NCI-H2107 treated with DMSO at 0.1 percent for 48 hours (cell line): ENCODE measurements around the gene SPTSSA.
"Not testable (repeated sequence)": the region's sequence is repeated elsewhere in the genome, so short reads cannot be mapped to it uniquely, and the experiment has no call there.

Source experiments
- DNase-seq: peaks from one replicate; lab custom pipeline; 2025; ENCODE audit not compliant: unreplicated experiment; lab: John Stamatoyannopoulos, UW

SPTSSA gene

GRCh38 chr14:34428102-34428466 lies 34.0 kb downstream of the SPTSSA start:
- DNase-seq, result not testable (repeated sequence)

- no peak for DNase-seq
These were observed 35.4 kb downstream of the SPTSSA start for GRCh38 chr14:34426313-34427295.

- no peak for DNase-seq
These were observed 36.8 kb downstream of the SPTSSA start for GRCh38 chr14:34425095-34425851.

DNA sequence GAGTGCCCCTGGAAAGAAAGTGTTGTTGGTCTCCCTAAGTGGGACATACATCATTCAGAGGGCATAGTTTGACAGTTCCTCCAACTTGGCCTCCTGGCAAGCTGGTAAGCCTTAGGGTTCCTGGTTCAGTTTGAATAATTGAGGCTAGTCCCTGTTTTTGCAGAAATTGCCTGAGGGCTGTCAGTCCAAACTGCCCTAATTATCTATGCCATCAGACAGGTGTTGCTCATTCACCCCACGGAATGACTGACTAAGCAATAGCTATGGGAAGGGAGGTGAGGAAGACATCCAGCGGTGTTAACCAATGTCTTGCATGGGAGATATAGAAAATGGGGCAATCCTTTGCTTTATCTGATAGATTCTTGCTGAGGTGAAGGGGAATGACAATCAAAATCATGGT lies 37.6 kb downstream of the SPTSSA start:
- DNase-seq, result no peak

- no peak for DNase-seq
These were observed 38.6 kb downstream of the SPTSSA start for GRCh38 chr14:34423445-34423844.

- DNase-seq, result no peak
These were observed 41.4 kb downstream of the SPTSSA start for GRCh38 chr14:34420547-34421150.

GRCh38 chr14:34409721-34410120 lies 52.3 kb downstream of the SPTSSA start:
- DNase-seq, result no peak

DNA sequence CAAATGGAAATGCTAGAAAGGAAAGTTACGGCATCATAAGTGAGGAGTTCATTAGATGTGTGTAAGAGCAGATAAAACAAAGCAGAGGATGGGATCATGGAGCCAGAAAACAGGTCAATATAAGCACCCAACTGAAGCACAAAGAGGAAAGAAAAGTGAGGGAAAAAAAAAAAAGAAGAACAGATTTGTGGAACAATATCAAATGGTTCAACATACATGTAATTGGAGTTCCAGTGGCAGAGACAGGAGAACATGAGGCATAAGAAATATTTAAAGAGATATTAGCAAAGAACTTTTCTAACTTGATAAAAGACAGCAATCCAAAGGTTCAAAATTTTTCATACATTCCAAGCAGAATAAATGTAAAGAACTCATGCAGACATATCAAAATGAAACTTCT lies 54.1 kb downstream of the SPTSSA start:
- DNase-seq, result no peak

DNA sequence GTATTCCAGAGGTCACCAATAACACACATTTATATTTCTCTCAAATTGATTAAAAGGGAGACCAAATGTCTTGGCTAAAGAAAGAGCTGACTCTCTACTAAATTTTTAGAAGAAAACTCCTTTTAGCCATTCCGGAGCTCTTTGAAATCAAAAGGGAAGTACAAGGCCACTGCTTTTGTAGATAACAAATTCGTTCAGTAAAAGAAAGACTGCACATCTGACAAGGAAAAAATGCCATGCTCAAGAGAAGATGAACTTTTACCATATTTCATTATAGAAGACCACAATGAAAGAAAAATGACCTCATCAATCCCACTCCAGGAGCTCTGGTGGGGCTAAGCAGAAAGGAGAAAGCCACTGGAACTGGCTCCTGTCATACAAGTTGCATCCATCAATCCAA lies 57.6 kb downstream of the SPTSSA start:
- no peak for DNase-seq

- DNase-seq, result no peak
These were observed 58.4 kb downstream of the SPTSSA start for GRCh38 chr14:34403646-34404045.

GRCh38 chr14:34398024-34398423 lies 64.0 kb downstream of the SPTSSA start:
- DNase-seq, result no peak

GRCh38 chr14:34387974-34388516 lies 74.0 kb downstream of the SPTSSA start:
- DNase-seq, result no peak

GRCh38 chr14:34386865-34387485 lies 75.1 kb downstream of the SPTSSA start:
- no peak for DNase-seq

DNA sequence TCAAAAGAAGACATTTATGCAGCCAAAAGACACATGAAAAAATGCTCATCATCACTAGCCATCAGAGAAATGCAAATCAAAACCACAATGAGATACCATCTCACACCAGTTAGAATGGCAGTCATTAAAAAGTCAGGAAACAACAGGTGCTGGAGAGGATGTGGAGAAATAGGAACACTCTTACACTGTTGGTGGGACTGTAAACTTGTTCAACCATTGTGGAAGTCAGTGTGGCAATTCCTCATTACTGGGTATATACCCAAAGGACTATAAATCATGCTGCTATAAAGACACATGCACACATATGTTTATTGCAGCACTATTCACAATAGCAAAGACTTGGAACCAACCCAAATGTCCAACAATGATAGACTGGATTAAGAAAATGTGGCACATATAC lies 76.2 kb downstream of the SPTSSA start:
- DNase-seq, result not testable (repeated sequence)

GRCh38 chr14:34383839-34384238 lies 78.2 kb downstream of the SPTSSA start:
- no peak for DNase-seq
